Fibroblast of lung (primary cell): ENCODE measurements around the gene ARID5A.
"Not testable (repeated sequence)": the region's sequence is repeated elsewhere in the genome, so short reads cannot be mapped to it uniquely, and the experiment has no call there.

ENCODE experiments used
- CTCF ChIP-seq, 2 donors: IDR thresholded peaks in 1 of 2; conservative IDR thresholded peaks in 1 of 2; 1 replicate in 1 of 2; 2 replicates in 1 of 2; pipeline ENCODE4 v1.5.1; 2011 to 2012; ENCODE audit warnings: low read length in 2 of 2, control low read depth in 1 of 2, inconsistent platforms in 1 of 2, low read depth in 1 of 2, mild to moderate bottlenecking in 1 of 2
- EZH2 ChIP-seq: IDR thresholded peaks from 2 replicates; pipeline ENCODE4 v1.5.1; 2012; ENCODE audit warnings: low read length, control low read depth, mild to moderate bottlenecking; ENCODE audit errors: missing control alignments

- not testable (repeated sequence) for TF ChIP-seq CTCF (conservative IDR thresholded peaks at IDR 0.05 in 1 of 2, IDR thresholded peaks at IDR 0.05 in 1 of 2; ENCODE audit: low read depth in 1 of 2, low read length in 2 of 2); EZH2
Measured at GRCh38 chr2:96498611-96499010, 37.9 kb upstream of the ARID5A start.
